Neuronal stem cell (in vitro differentiated cells): ENCODE results near the gene CLEC4F. TPM values are rescaled to one million over a fixed set of nuclear protein-coding genes. Genes with fewer than 3 reads are reported as not detected.

ENCODE experiments used
- small RNA-seq: library from polyadenylated mRNA; stranded (forward); fragments of <200 nt; extraction: miRNeasy Mini kit (QIAGEN cat#:217004); gene quantifications from one replicate; pipeline ENCODE3, GENCODE V24; 2013; ENCODE audit not compliant: insufficient read depth

The CLEC4F gene

Small RNA genes lying within 50 kb of the gene (small RNA-seq; reads per million reads assigned to genes)
- not detected for gene HMGN2P21
